Left lung (tissue), 10 donors: Measurements from ENCODE around the gene ABCD1. TPM values are rescaled to one million over a fixed set of nuclear protein-coding genes. Genes with fewer than 3 reads are reported as not detected.
"Not testable (repeated sequence)": the region's sequence is repeated elsewhere in the genome, so short reads cannot be mapped to it uniquely, and the experiment has no call there.

ENCODE experiments used
- ATAC-seq: fragments of 200-7000 bp; cut with Tn5 transposase; one replicate; pipeline ENCODE4 v1.9.1; 2020; ENCODE audit warnings: moderate library complexity
- DNase-seq, 4 donors: peaks; one replicate each; pipeline ENCODE4 v3.0.0-alpha.2; 2013 to 2020
- H3K27ac ChIP-seq, 2 donors: fragments of 200-600 bp; sonication (generic) in 1 of 2; one replicate each; pipeline versions ENCODE4 v1.5.0 to v1.8.0; 2020 to 2021
- H3K27me3 ChIP-seq, 2 donors: fragments of 200-600 bp; sonication (generic) in 1 of 2; one replicate each; pipeline versions ENCODE4 v1.5.0 to v1.8.0; 2020 to 2021
- H3K36me3 ChIP-seq, 2 donors: fragments of 200-600 bp; sonication (generic) in 1 of 2; one replicate each; pipeline versions ENCODE4 v1.5.0 to v1.8.0; 2020 to 2021
- H3K4me1 ChIP-seq, 2 donors: fragments of 200-600 bp; one replicate each; pipeline ENCODE4 v1.8.0; 2021
- H3K4me3 ChIP-seq, 2 donors: fragments of 200-600 bp; sonication (generic) in 1 of 2; one replicate each; pipeline versions ENCODE4 v1.5.0 to v1.8.0; 2020 to 2021; ENCODE audit warnings: mild to moderate bottlenecking in 1 of 2
- H3K9me3 ChIP-seq, 2 donors: fragments of 200-600 bp; sonication (generic) in 1 of 2; one replicate each; pipeline versions ENCODE4 v1.5.0 to v1.8.0; 2020 to 2021
- CTCF ChIP-seq, 2 donors: fragments of 200-600 bp; sonication (generic) in 1 of 2; IDR thresholded peaks; one replicate each; pipeline versions ENCODE4 v1.5.0 to v1.8.0; 2021; ENCODE audit warnings: antibody characterized with exemption in 2 of 2
- intact Hi-C, 2 donors: fragments of 100-400 bp; cut with DNase I; formaldehyde crosslinking; loops; one replicate each; pipeline versions ENCODE4 v1.11.2 to v1.14.2; 2022
- polyA plus RNA-seq, 6 donors: library from polyadenylated mRNA; unstranded; fragments of 120-200 nt; gene quantifications; one replicate each; pipeline ENCODE4 v1.2.1, GENCODE V29; 2013; ENCODE audit not compliant: insufficient read length in 6 of 6
- total RNA-seq, 2 donors: library from RNA; stranded (reverse); fragmentation: NEBNext Ultra II Directional; extraction: Animal tissue kit (Norgen Biotek cat#: 25700); gene quantifications; one replicate each; pipeline ENCODE4 v1.2.1, GENCODE V29; 2021
- donor health status: DM: no; HTN: yes; CAD: no.
- donor health status: DM: no; HTN: no; CAD: no.

The ABCD1 gene
- total and polyA plus RNA-seq, 8 donors: 6.5 to 18.5 (median 10.0) TPM

DNA sequence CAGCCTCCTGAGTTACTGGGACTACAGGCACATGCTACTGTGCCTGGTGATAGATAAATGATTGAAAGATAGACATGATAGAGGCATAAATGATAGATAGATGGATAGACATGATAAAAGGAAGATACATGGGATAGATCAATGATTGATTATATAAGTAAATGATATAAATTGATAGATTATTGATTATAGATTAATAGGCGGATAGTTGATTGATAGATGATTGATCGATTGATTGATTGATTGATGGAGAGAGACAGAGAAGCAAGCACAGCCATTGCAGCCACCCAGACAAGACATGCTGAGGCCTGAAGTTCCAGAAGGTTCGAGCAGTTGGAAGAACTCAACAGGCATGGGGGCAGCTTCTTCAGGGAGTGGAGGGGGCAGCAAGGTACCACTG, 21.7 kb downstream of the ABCD1 start:
- Histone ChIP-seq H3K27ac (no peak overlapping the region), H3K9me3 (no peaks in the 10 kb centered on the region), H3K4me3 (no peak overlapping the region), H3K4me1 (peaks cover 0 to 5% of the 10 kb centered on the region in 2 donors), H3K36me3 (no peaks in the 10 kb centered on the region), H3K27me3 (no peaks in the 10 kb centered on the region)
- ATAC-seq: no peak
- intact Hi-C loops: no loop called here
- TF ChIP-seq CTCF (IDR thresholded peaks at IDR 0.05): no peak
- no peak for DNase-seq

DNA sequence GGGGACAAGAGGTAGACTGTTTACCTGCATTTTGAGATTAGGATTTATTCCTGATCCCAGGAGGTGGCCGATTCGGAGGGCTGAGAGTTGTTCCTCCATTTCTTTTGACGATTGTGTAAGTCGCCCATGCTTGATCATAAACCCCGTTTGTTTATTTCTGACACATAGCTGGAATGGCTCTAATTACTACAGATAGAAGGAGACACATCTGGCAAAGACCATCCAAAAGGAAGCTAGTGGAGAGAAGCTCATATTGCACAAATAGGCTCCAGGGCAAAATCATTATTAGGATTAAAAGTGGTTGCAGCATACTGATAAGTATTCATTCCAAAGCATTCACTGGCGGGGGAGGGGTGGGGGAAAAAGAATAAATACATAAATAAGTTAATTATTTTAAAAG, 22.3 kb downstream of the ABCD1 start:
- H3K27ac ChIP-seq, H3K4me3 ChIP-seq, intact Hi-C loops, H3K9me3 ChIP-seq, H3K27me3 ChIP-seq, H3K36me3 ChIP-seq, DNase-seq, H3K4me1 ChIP-seq, ATAC-seq: not testable (repeated sequence)

DNA sequence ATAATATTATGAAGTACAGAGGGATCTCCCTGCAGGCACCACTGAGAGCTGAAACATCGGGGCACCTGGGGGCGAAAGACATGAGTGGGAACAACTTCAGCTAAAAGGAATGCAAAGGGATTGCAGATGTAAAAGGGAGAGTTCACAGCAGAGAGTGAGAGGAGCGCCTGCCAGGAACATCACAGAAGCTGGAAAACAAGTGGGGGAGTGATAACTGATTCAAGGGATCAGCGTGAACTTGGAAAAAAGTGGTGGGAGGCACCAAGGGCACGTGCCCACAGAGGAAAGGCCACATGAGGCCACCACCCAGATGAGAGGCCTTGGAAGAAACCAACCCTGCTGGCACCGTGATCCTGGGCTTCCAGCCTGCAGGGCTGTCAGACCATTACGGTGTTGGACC, 24.4 kb downstream of the ABCD1 start:
- H3K27ac ChIP-seq, H3K36me3 ChIP-seq, H3K4me3 ChIP-seq, DNase-seq, ATAC-seq, H3K4me1 ChIP-seq, H3K9me3 ChIP-seq, H3K27me3 ChIP-seq, intact Hi-C loops: not testable (repeated sequence)

- H3K36me3 ChIP-seq: no peaks in the 10 kb centered on the region
- H3K27me3 ChIP-seq: no peaks in the 10 kb centered on the region
- H3K27ac ChIP-seq: no peak overlapping the region
- no peak for TF ChIP-seq CTCF (IDR thresholded peaks at IDR 0.05)
- no peak for DNase-seq
- no peak for ATAC-seq
- no peaks in the 10 kb centered on the region for H3K9me3 ChIP-seq
- H3K4me1 ChIP-seq: no peaks in the 10 kb centered on the region
- H3K4me3 ChIP-seq: no peak overlapping the region
- intact Hi-C loops: no loop called here
These were observed 25.6 kb downstream of the ABCD1 start for GRCh38 chrX:153750127-153750774.

GRCh38 chrX:153755136-153755535, 30.5 kb downstream of the ABCD1 start:
- no peak for DNase-seq
- no peaks in the 10 kb centered on the region for H3K27me3 ChIP-seq
- no peak for TF ChIP-seq CTCF (IDR thresholded peaks at IDR 0.05)
- H3K27ac ChIP-seq: no peak overlapping the region
- no peaks in the 10 kb centered on the region for H3K9me3 ChIP-seq
- no peak overlapping the region for H3K4me3 ChIP-seq
- H3K4me1 ChIP-seq: no peaks in the 10 kb centered on the region
- H3K36me3 ChIP-seq: no peaks in the 10 kb centered on the region
- no peak for ATAC-seq
- intact Hi-C loops: no loop called here

- H3K9me3 ChIP-seq: no peaks in the 10 kb centered on the region
- intact Hi-C loops: loop anchor here in 1 of 2 donors (10.0 kb wide), 1 partner anchor 183 kb away; the partner anchor contains the start of gene RENBP
- H3K36me3 ChIP-seq: no peaks in the 10 kb centered on the region
- ATAC-seq (no peak), DNase-seq (no peak)
- no peak overlapping the region for H3K4me3 ChIP-seq
- H3K27ac ChIP-seq: no peak overlapping the region
- peaks cover 0 to 5% of the 10 kb centered on the region in 2 donors for H3K4me1 ChIP-seq
- no peak for TF ChIP-seq CTCF (IDR thresholded peaks at IDR 0.05)
- no peaks in the 10 kb centered on the region for H3K27me3 ChIP-seq
These were observed 37.2 kb downstream of the ABCD1 start for GRCh38 chrX:153761863-153762262.
